Measurements from ENCODE around the gene DSTN.

DSTN gene

GRCh38 chr20:17569616-17570346, at the start of gene DSTN:
TSS of gene DSTN (plus strand) at chr20:17570075. CDS start at chr20:17570209, 134 bp downstream.
- peak; percentile 84 for DNase-seq

- DNase-seq = no peak
These were observed 49.3 kb upstream of the DSTN start for GRCh38 chr20:17520583-17520982.

- no peak for DNase-seq
These were observed 47.3 kb upstream of the DSTN start for GRCh38 chr20:17522528-17522927.

GRCh38 chr20:17523326-17523725, 46.5 kb upstream of the DSTN start:
- DNase-seq = no peak

- no peak for DNase-seq
These were observed 45.3 kb upstream of the DSTN start for GRCh38 chr20:17524560-17524959.

- DNase-seq = no peak
These were observed 44.7 kb upstream of the DSTN start for GRCh38 chr20:17525132-17525531.

GRCh38 chr20:17525650-17526049, 44.2 kb upstream of the DSTN start:
- DNase-seq = peak; percentile 11

GRCh38 chr20:17529586-17529985, 40.3 kb upstream of the DSTN start:
- no peak for DNase-seq

- no peak for DNase-seq
These were observed 39.7 kb upstream of the DSTN start for GRCh38 chr20:17530153-17530552.

GRCh38 chr20:17530716-17531664, 38.9 kb upstream of the DSTN start, which contains the start of gene BFSP1:
TSS of gene BFSP1 (minus strand) at chr20:17531379. CDS start at chr20:17531329, 50 bp downstream.
- peak; percentile 25 for DNase-seq

GRCh38 chr20:17531665-17532025, 38.2 kb upstream of the DSTN start:
- DNase-seq = no peak

- DNase-seq = no peak
These were observed 36.5 kb upstream of the DSTN start for GRCh38 chr20:17533396-17533795.

- no peak for DNase-seq
These were observed 35.8 kb upstream of the DSTN start for GRCh38 chr20:17534077-17534476.

GRCh38 chr20:17536944-17537444, 32.9 kb upstream of the DSTN start:
- peak; percentile 63 for DNase-seq

- DNase-seq = no peak
These were observed 31.9 kb upstream of the DSTN start for GRCh38 chr20:17537959-17538358.

- no peak for DNase-seq
These were observed 31.2 kb upstream of the DSTN start for GRCh38 chr20:17538517-17539170.

- no peak for DNase-seq
These were observed 28.3 kb upstream of the DSTN start for GRCh38 chr20:17541596-17541995.

GRCh38 chr20:17541996-17542395, 27.9 kb upstream of the DSTN start:
- no peak for DNase-seq

GRCh38 chr20:17542481-17542880, 27.4 kb upstream of the DSTN start:
- no peak for DNase-seq

- no peak for DNase-seq
These were observed 26.9 kb upstream of the DSTN start for GRCh38 chr20:17542993-17543412.

- DNase-seq = no peak
These were observed 26.2 kb upstream of the DSTN start for GRCh38 chr20:17543531-17544131.

- DNase-seq = no peak
These were observed 24.7 kb upstream of the DSTN start for GRCh38 chr20:17545127-17545526.

- DNase-seq = no peak
These were observed 20.7 kb upstream of the DSTN start for GRCh38 chr20:17549131-17549530.

All from DMS 273 treated with DMSO at 0.1 percent for 48 hours (cell line).